Measurements from ENCODE around the gene NFE2L3.
"Not testable (repeated sequence)": the region's sequence is repeated elsewhere in the genome, so short reads cannot be mapped to it uniquely, and the experiment has no call there.

The NFE2L3 gene

GRCh38 chr7:26188206-26188956 is 36.4 kb downstream of the NFE2L3 start:
- DNase-seq, result no peak

- DNase-seq, result no peak
Measured at GRCh38 chr7:26188957-26189541, 37.1 kb downstream of the NFE2L3 start.

GRCh38 chr7:26189697-26190096 is 37.7 kb downstream of the NFE2L3 start:
- DNase-seq, result no peak

GRCh38 chr7:26190417-26190869 is 38.4 kb downstream of the NFE2L3 start:
- no peak for DNase-seq

GRCh38 chr7:26191233-26191973 is 39.4 kb downstream of the NFE2L3 start:
- no peak for DNase-seq

GRCh38 chr7:26191974-26192479 is 40.0 kb downstream of the NFE2L3 start:
- no peak for DNase-seq

- no peak for DNase-seq
Measured at GRCh38 chr7:26192485-26193087, 40.6 kb downstream of the NFE2L3 start.

GRCh38 chr7:26193432-26194207 is 41.6 kb downstream of the NFE2L3 start:
- no peak for DNase-seq

- DNase-seq, result not testable (repeated sequence)
Measured at GRCh38 chr7:26194764-26195163, 42.8 kb downstream of the NFE2L3 start.

- DNase-seq, result no peak
Measured at GRCh38 chr7:26195182-26195581, 43.2 kb downstream of the NFE2L3 start.

- no peak for DNase-seq
Measured at GRCh38 chr7:26195867-26196657, 44.1 kb downstream of the NFE2L3 start.

GRCh38 chr7:26197153-26198115 is 45.4 kb downstream of the NFE2L3 start:
- no peak for DNase-seq

GRCh38 chr7:26198133-26198780 is 46.3 kb downstream of the NFE2L3 start:
- no peak for DNase-seq

- DNase-seq, result no peak
Measured at GRCh38 chr7:26198781-26199169, 46.8 kb downstream of the NFE2L3 start.

GRCh38 chr7:26199301-26200037 is 47.5 kb downstream of the NFE2L3 start:
- DNase-seq, result peak; percentile 54 to 67

GRCh38 chr7:26200038-26200443 is 48.0 kb downstream of the NFE2L3 start:
- peak; percentile 54 to 79 for DNase-seq

- peak; percentile 96 to 98 for DNase-seq
Measured at GRCh38 chr7:26200444-26201246, 48.6 kb downstream of the NFE2L3 start, which contains the start of gene HNRNPA2B1. Gene HNRNPA2B1, minus strand, starts transcription at chr7:26200746. Its CDS starts 169 bp downstream, at chr7:26200577.

Data from hippocampal formation (tissue), 2 donors.